GM12878 (cell line): ENCODE measurements around the gene SENP7. TPM values are rescaled to one million over a fixed set of nuclear protein-coding genes. Genes with fewer than 3 reads are reported as not detected.
A peak's percentile ranks its signal among the peaks of the same experiment; 100 is the strongest.

Source experiments
- ATAC-seq: fragments of 200-7000 bp; cut with Tn5 transposase; 3 replicates; pipeline ENCODE4 v1.9.1; 2020; ENCODE audit warnings: mild to moderate bottlenecking, moderate library complexity
- BruUV-seq: library from RNA; stranded (reverse); fragments of 400-500 nt; replicated peaks from 2 replicates; lab custom pipeline; 2021; lab: Mats Ljungman, UMichigan
- CTCF ChIA-PET: fragments of 300-600 bp; sonication (Branson Sonifier 250); formaldehyde crosslinking; extraction: SDS; loops from one replicate; lab custom pipeline; 2021; ENCODE audit warnings: inconsistent platforms; lab: Yijun Ruan, JAX
- POLR2A ChIA-PET: fragments of 350-600 bp; formaldehyde crosslinking; extraction: SDS; loops from one replicate; lab custom pipeline; 2021; ENCODE audit warnings: inconsistent platforms; lab: Charles Lee
- RAD21 ChIA-PET: fragments of 300-600 bp; sonication (Branson Sonifier 250); formaldehyde crosslinking; loops from one replicate; lab custom pipeline; 2023; ENCODE audit warnings: antibody characterized with exemption; ENCODE audit not compliant: unreplicated experiment; lab: Charles Lee
- SMC1A ChIA-PET: fragments of 300-600 bp; sonication (Branson Sonifier 250); formaldehyde crosslinking; loops from one replicate; lab custom pipeline; 2023; ENCODE audit not compliant: unreplicated experiment, uncharacterized antibody; lab: Charles Lee
- DNase-seq: peaks from one replicate; pipeline ENCODE4 v3.0.0-alpha.2; 2011; ENCODE audit warnings: low read depth, low spot score
- FAIRE-seq: peaks from 3 replicates; lab custom pipeline; 2011; peaks lifted over from hg19 to GRCh38; lab: Jason Lieb, UNC
- H2AFZ ChIP-seq: 2 replicates; pipeline ENCODE4 v1.6.0; 2011; ENCODE audit warnings: low read depth, low read length, control low read depth; ENCODE audit not compliant: control insufficient read depth
- H3K27ac ChIP-seq: 2 replicates; pipeline ENCODE4 v1.5.1; 2011; ENCODE audit warnings: control low read depth; ENCODE audit not compliant: control insufficient read depth, insufficient read depth
- H3K27me3 ChIP-seq, 2 experiments: replicated peaks in 1 of 2; 2 replicates each; pipeline versions ENCODE4 v1.6.0 to v1.6.1; 2011; ENCODE audit warnings: low read length in 1 of 2; ENCODE audit not compliant: control insufficient read depth in 2 of 2, insufficient read depth in 2 of 2
- H3K36me3 ChIP-seq, 2 experiments: 2 replicates each; pipeline ENCODE4 v1.5.1; 2011; ENCODE audit warnings: low read length in 1 of 2; ENCODE audit not compliant: control insufficient read depth in 2 of 2, insufficient read depth in 2 of 2
- H3K4me1 ChIP-seq: 2 replicates; pipeline ENCODE4 v1.6.1; 2011; ENCODE audit warnings: mild to moderate bottlenecking, low read length, moderate library complexity, mixed read lengths; ENCODE audit not compliant: control insufficient read depth, insufficient read depth
- H3K4me2 ChIP-seq: 2 replicates; pipeline ENCODE4 v1.6.0; 2011; ENCODE audit warnings: control low read depth; ENCODE audit not compliant: control insufficient read depth, insufficient read depth
- H3K4me3 ChIP-seq: fragments of 200-600 bp; sonication (generic); 2 replicates; pipeline ENCODE4 v1.5.1; 2016
- H3K79me2 ChIP-seq: 2 replicates; pipeline ENCODE4 v1.6.0; 2011; ENCODE audit warnings: low read length; ENCODE audit not compliant: control insufficient read depth, insufficient read depth
- H3K9ac ChIP-seq: 2 replicates; pipeline ENCODE4 v1.8.0; 2011; ENCODE audit warnings: low read length, control low read depth, mixed read lengths; ENCODE audit not compliant: control insufficient read depth, insufficient read depth
- H3K9me3 ChIP-seq: replicated peaks from 3 replicates; pipeline ENCODE4 v1.5.1; 2011; ENCODE audit warnings: mild to moderate bottlenecking, low read length; ENCODE audit not compliant: control insufficient read depth, insufficient read depth
- H4K20me1 ChIP-seq: 2 replicates; pipeline ENCODE4 v1.6.0; 2011; ENCODE audit not compliant: control insufficient read depth, insufficient read depth
- BHLHE40 ChIP-seq, 2 experiments: fragments of 450-650 bp in 1 of 2; IDR thresholded peaks; 2 replicates each; pipeline ENCODE4 v1.6.1; 2011 to 2017; ENCODE audit warnings: low read depth in 2 of 2, borderline replicate concordance in 1 of 2, improper control_type of control experiment in 1 of 2, low read length in 1 of 2, mild to moderate bottlenecking in 1 of 2
- CREB1 ChIP-seq: IDR thresholded peaks from 2 replicates; pipeline ENCODE4 v1.6.1; 2012; ENCODE audit warnings: low read depth, mild to moderate bottlenecking, inconsistent platforms
- CREM ChIP-seq: IDR thresholded peaks from 2 replicates; pipeline ENCODE4 v1.6.1; 2014; ENCODE audit warnings: antibody characterized with exemption, low read depth
- CTCF ChIP-seq, 3 experiments: IDR thresholded peaks in 2 of 3; conservative IDR thresholded peaks in 1 of 3; 2 replicates each; pipeline ENCODE4 v1.5.1; 2011; ENCODE audit warnings: low read depth in 3 of 3, low read length in 3 of 3, mild to moderate bottlenecking in 3 of 3, control low read depth in 2 of 3, moderate library complexity in 2 of 3, inconsistent platforms in 1 of 3, mixed read lengths in 1 of 3; ENCODE audit not compliant: control insufficient read depth in 2 of 3, insufficient read depth in 1 of 3; ENCODE audit errors: extremely low read depth in 1 of 3
- KAT2A ChIP-seq: conservative IDR thresholded peaks from 2 replicates; pipeline ENCODE4 v1.6.1; 2011; ENCODE audit warnings: low read depth, low read length; ENCODE audit not compliant: control insufficient read depth
- MAX ChIP-seq: IDR thresholded peaks from 2 replicates; pipeline ENCODE4 v1.6.1; 2012; ENCODE audit warnings: low read depth, low read length, improper control_type of control experiment
- MEF2B ChIP-seq: fragments of 450-650 bp; IDR thresholded peaks from 2 replicates; pipeline ENCODE4 v1.6.1; 2018; ENCODE audit warnings: mild to moderate bottlenecking, moderate library complexity; ENCODE audit not compliant: partially characterized antibody, poor library complexity, severe bottlenecking
- MLLT1 ChIP-seq: fragments of 450-650 bp; IDR thresholded peaks from 2 replicates; pipeline ENCODE4 v1.6.1; 2016; ENCODE audit warnings: mild to moderate bottlenecking
- NBN ChIP-seq: fragments of 450-650 bp; IDR thresholded peaks from 2 replicates; pipeline ENCODE4 v1.6.1; 2016
- POLR2A ChIP-seq: IDR thresholded peaks from 2 replicates; pipeline ENCODE4 v1.6.1; 2011; ENCODE audit warnings: low read depth, mild to moderate bottlenecking, low read length
- RAD51 ChIP-seq: fragments of 450-650 bp; IDR thresholded peaks from 2 replicates; pipeline ENCODE4 v1.6.1; 2016; ENCODE audit warnings: moderate library complexity, mild to moderate bottlenecking, inconsistent platforms
- RUNX3 ChIP-seq: IDR thresholded peaks from 2 replicates; pipeline ENCODE4 v1.6.1; 2012; ENCODE audit warnings: low read length, inconsistent platforms
- YY1 ChIP-seq: IDR thresholded peaks from 2 replicates; pipeline ENCODE4 v1.6.1; 2011; ENCODE audit warnings: low read depth, mild to moderate bottlenecking, low read length
- WGBS: methylation state at CpG from one replicate; pipeline ENCODE4 v1.1.6; 2016; ENCODE audit warnings: low lambda C conversion rate; ENCODE audit not compliant: insufficient replicate concordance, insufficient coverage; ENCODE audit errors: missing lambda C conversion rate; 5-methylcytosine and 5-hydroxymethylcytosine counted together
- in situ Hi-C: fragments of 300-500 bp; cut with MboI; formaldehyde crosslinking; loops from 9 replicates; pipeline ENCODE4 v1.14.3; 2018; ENCODE audit warnings: mixed read lengths
- intact Hi-C: fragments of 100-400 bp; cut with micrococcal nuclease; formaldehyde crosslinking; loops from one replicate; pipeline ENCODE4 v1.14.2; 2022; ENCODE audit not compliant: unreplicated experiment
- polyA plus RNA-seq, 11 experiments: library from polyadenylated mRNA; depleted of rRNA in 4 of 11; unstranded in 6 of 11; stranded (reverse) in 5 of 11; fragments of >200 nt; fragmentation: Nextera tagmentation in 4 of 11; fragmentation: Illumina TruSeq in 1 of 11; extraction: Ambion mirVana in 4 of 11; extraction: Trizol in 1 of 11; gene quantifications; 1 replicate in 1 of 11; 2 replicates in 10 of 11; pipeline versions ENCODE4 v1.2.1 to v1.2.3, GENCODE V29; 2011 to 2016; ENCODE audit warnings: inconsistent platforms in 2 of 11, missing spikeins in 2 of 11, low read depth in 1 of 11
- total RNA-seq, 4 experiments: library from RNA; depleted of rRNA in 3 of 4; stranded (reverse); fragments of >200 nt in 3 of 4; fragmentation: Illumina TruSeq in 1 of 4; extraction: Trizol in 1 of 4; gene quantifications; 2 replicates each; pipeline versions ENCODE4 v1.2.1 to v1.2.3, GENCODE V29; 2013 to 2021

The SENP7 gene
- total and polyA plus RNA-seq, 10 of the 15 experiments (the other 5 are each of a cell fraction or from before 2014, with no cell fraction given): 2.6 to 14.7 (median 8.3) TPM

- no peak for TF ChIP-seq CREM
Measured at GRCh38 chr3:101377796-101378195, 135.2 kb downstream of the SENP7 start (continued).

DNA sequence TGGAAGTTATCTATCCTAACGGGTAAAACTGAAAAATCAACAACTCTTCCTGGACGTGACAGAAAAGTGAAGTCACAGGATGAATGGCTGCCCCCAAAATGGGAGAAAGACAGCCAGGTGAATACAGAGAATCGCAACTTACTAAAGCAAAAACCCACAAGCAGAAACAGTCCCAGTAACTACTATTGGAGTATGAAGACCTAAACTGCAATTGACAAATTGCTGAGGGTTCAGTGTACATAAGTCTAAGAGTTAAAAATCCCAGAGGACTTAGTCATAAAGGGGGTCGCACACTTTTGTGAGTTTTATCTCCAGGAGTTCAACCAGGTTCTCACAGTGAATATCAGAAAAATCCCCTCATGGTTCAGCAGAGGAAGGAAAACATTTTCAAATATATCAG lies 135.8 kb downstream of the SENP7 start:
- RAD21 ChIA-PET: no interaction called here
- H3K4me2 ChIP-seq: no peak overlapping the region
- no peaks in the 10 kb centered on the region for H3K36me3 ChIP-seq
- POLR2A ChIA-PET: no interaction called here
- intact Hi-C loops (no loop called here), in situ Hi-C loops (no loop called here)
- H3K79me2 ChIP-seq: no peaks in the 10 kb centered on the region
- ATAC-seq: no peak
- SMC1A ChIA-PET: interaction anchor here (0.6 to 1.2 kb wide), 2 partner anchors 141 to 401 kb away, joined by 3 read pairs; no protein-coding TSS in a partner anchor
- H3K4me3 ChIP-seq: no peak overlapping the region
- no TSS peak for BruUV-seq
- H2AFZ ChIP-seq: no peak overlapping the region
- FAIRE-seq: no peak
- CTCF ChIA-PET: no interaction called here
- peaks cover 11% of the 10 kb centered on the region; the same call in 1 of the 2 replicates for H3K4me1 ChIP-seq
- peak; percentile 12 for DNase-seq
- no peak for TF ChIP-seq KAT2A
- TF ChIP-seq CREB1: no peak
- 0 out of 2 replicates have a peak, but pooled peaks have one; percentile 21 for TF ChIP-seq YY1
- TF ChIP-seq MEF2B: peak; percentile 17
- peak; percentile 10; the same call in 1 of the 2 replicates for TF ChIP-seq RUNX3
- no peaks in the 10 kb centered on the region for H3K27me3 ChIP-seq
- 19% methylated on average over 4 of the region's 4 CpGs for WGBS
- H3K9ac ChIP-seq: no peak overlapping the region
- no peaks in the 10 kb centered on the region; the same call in 1 of the 3 replicates for H3K9me3 ChIP-seq
- H4K20me1 ChIP-seq: no peaks in the 10 kb centered on the region
- H3K27ac ChIP-seq: no peak overlapping the region

DNA sequence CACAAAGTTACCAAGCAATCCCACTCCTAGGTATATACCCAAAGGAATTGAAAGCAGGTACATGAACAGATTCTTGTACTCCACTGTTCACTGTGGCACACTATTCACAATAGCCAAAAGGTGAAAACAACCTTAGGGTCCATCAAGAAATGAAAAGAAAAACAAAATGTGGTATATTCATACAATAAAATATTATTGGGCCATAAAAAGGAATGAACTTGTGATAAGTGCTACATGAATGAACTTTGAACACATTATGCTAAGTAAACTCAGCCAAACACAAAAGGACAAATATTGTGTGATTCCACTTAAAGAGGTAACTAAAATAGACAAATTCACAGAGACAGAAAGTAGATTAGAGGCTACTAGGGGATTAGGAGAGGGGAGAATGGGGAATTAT lies 137.4 kb downstream of the SENP7 start:
- Histone ChIP-seq H3K9me3 (no peaks in the 10 kb centered on the region; the same call in 1 of the 3 replicates), H3K9ac (no peak overlapping the region), H2AFZ (no peak overlapping the region), H3K36me3 (no peaks in the 10 kb centered on the region; a peak in 1 of 4 replicates), H3K27ac (no peak overlapping the region), H3K79me2 (no peaks in the 10 kb centered on the region), H3K4me3 (no peak overlapping the region), H3K4me2 (no peak overlapping the region), H4K20me1 (no peaks in the 10 kb centered on the region), H3K27me3 (no peaks in the 10 kb centered on the region), H3K4me1 (peaks cover 10% of the 10 kb centered on the region; the same call in 1 of the 2 replicates)
- DNase-seq (no peak), ATAC-seq (no peak), FAIRE-seq (no peak)
- in situ Hi-C loops (no loop called here), intact Hi-C loops (no loop called here)
- POLR2A ChIA-PET: no interaction called here
- CTCF ChIA-PET: no interaction called here
- SMC1A ChIA-PET: no interaction called here
- BruUV-seq: no TSS peak
- RAD21 ChIA-PET: interaction anchor here (0.6 kb wide), 1 partner anchor 434 kb away, joined by 3 read pairs; no protein-coding TSS in a partner anchor
- TF ChIP-seq MLLT1: no peak
- TF ChIP-seq RAD51: no peak
- no peak for TF ChIP-seq BHLHE40 (IDR thresholded peaks at IDR 0.05; ENCODE audit: borderline replicate concordance in 1 of 2, low read depth in 2 of 2, low read length in 1 of 2)
- TF ChIP-seq MAX: no peak
- TF ChIP-seq CTCF (IDR thresholded peaks at IDR 0.05 in 2 of 3, conservative IDR thresholded peaks at IDR 0.05 in 1 of 3; ENCODE audit: control insufficient read depth in 2 of 3, extremely low read depth in 1 of 3, insufficient read depth in 1 of 3, low read depth in 3 of 3, low read length in 3 of 3): no peak
- TF ChIP-seq POLR2A: no peak
- no peak for TF ChIP-seq NBN
